Measurements from ENCODE around the gene MTUS2. TPM values are rescaled to one million over a fixed set of nuclear protein-coding genes. Genes with fewer than 3 reads are reported as not detected.

MTUS2 gene
- polyA plus RNA-seq, 2 of the 4 experiments (the other 2 are of a cell fraction) = not detected

- TF ChIP-seq ELK1 (IDR thresholded peaks at IDR 0.05; ENCODE audit: low read depth, low read length) = no peak
- no peak for TF ChIP-seq KDM1A (IDR thresholded peaks at IDR 0.05; ENCODE audit: low read depth)
- no peak for TF ChIP-seq FOXS1 (CRISPR knock-in tag; IDR thresholded peaks at IDR 0.05)
- Histone ChIP-seq H3K27ac (no peak overlapping the region), H3K9me3 (no peaks in the 10 kb centered on the region), H3K4me3 (no peak overlapping the region), H3K4me1 (no peaks in the 10 kb centered on the region), H3K4me2 (no peak overlapping the region)
- CTCF ChIA-PET = no interaction called here
- DNase-seq (ENCODE audit: low read depth in 1 of 2, low spot score in 1 of 2) = no peak
- no peak for ATAC-seq
- WGBS (ENCODE audit: missing lambda C conversion rate) = 8% methylated on average over 5 of the region's 6 CpGs
- no peak for FAIRE-seq
- POLR2A ChIA-PET = no interaction called here
Observed at GRCh38 chr13:28922341-28922740, 102.2 kb downstream of the MTUS2 start.

DNA sequence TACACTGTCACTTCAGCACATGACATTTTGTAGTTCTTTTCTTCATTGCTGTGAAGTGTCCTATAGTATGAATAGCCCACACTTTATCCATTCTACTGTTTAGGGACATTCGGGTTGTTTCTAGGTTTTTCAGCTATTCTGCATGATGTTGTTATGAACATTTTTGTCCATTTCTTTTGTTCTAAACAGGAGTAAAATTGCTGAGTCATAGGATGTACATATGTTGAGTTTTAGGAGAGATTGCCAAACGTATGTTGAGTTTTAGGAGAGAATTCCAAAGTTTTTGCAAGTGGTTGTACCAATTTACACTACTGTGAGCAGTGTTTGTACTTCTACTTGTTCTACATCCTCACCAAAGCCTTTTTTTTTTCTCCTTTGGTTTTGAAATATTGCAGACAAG, 115.0 kb downstream of the MTUS2 start:
- 46% methylated on average over 2 of the region's 2 CpGs for WGBS (ENCODE audit: missing lambda C conversion rate)

DNA sequence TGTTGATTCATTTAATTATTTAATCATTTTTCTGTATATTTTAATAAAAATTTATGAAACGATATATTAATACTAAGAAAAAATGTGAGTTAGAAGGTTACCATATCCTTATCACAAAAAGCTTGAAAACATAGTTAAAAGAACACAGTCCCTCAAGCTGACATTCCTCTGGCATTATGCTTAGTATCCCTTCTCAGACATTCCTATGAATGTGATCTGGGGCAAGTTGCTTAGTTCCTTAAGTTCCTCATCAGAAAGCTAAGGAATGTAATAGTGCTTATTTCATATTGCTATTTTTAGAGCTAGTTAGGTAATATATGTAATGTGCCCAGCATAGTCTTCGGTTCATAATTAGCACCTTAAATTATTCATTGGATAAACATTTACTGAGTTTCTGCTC, 122.8 kb downstream of the MTUS2 start:
- ATAC-seq (no peak), FAIRE-seq (no peak)
- TF ChIP-seq REST (IDR thresholded peaks at IDR 0.05) = no peak
- TF ChIP-seq POLR2A (IDR thresholded peaks at IDR 0.05; ENCODE audit: low read length) = no peak
- no peak for TF ChIP-seq TP53 (CRISPR knock-in tag; IDR thresholded peaks at IDR 0.05)
- no peak for TF ChIP-seq BHLHE40 (IDR thresholded peaks at IDR 0.05; ENCODE audit: low read depth, low read length)
- no peak for TF ChIP-seq HEYL (CRISPR knock-in tag; IDR thresholded peaks at IDR 0.05)
- no peak for TF ChIP-seq HOXA7 (CRISPR knock-in tag; IDR thresholded peaks at IDR 0.05)
- no peak for TF ChIP-seq BCL3 (IDR thresholded peaks at IDR 0.05)
- no peak for TF ChIP-seq MAZ (IDR thresholded peaks at IDR 0.05; ENCODE audit: borderline replicate concordance, low read depth, low read length)
- TF ChIP-seq HMGXB4 (CRISPR knock-in tag; IDR thresholded peaks at IDR 0.05; ENCODE audit: borderline replicate concordance) = no peak
- no peak for TF ChIP-seq TFCP2L1 (CRISPR knock-in tag; IDR thresholded peaks at IDR 0.05)
- TF ChIP-seq PHF8 (IDR thresholded peaks at IDR 0.05; ENCODE audit: borderline replicate concordance, low read depth) = no peak
- TF ChIP-seq PBX3 (IDR thresholded peaks at IDR 0.05) = no peak
- no peak for TF ChIP-seq ESRRA (IDR thresholded peaks at IDR 0.05; ENCODE audit: borderline replicate concordance, low read length)
- no peak for TF ChIP-seq NPAS2 (CRISPR knock-in tag; IDR thresholded peaks at IDR 0.05; ENCODE audit: borderline replicate concordance)
- TF ChIP-seq SMC3 (IDR thresholded peaks at IDR 0.05) = no peak
- TF ChIP-seq HES2 (IDR thresholded peaks at IDR 0.05) = no peak
- no peak for TF ChIP-seq RCOR1 (IDR thresholded peaks at IDR 0.05; ENCODE audit: low read depth, low read length)
- TF ChIP-seq, protein P1, sequence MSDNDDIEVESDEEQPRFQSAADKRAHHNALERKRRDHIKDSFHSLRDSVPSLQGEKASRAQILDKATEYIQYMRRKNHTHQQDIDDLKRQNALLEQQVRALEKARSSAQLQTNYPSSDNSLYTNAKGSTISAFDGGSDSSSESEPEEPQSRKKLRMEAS (IDR thresholded peaks at IDR 0.05) = no peak
- TF ChIP-seq, protein P2, sequence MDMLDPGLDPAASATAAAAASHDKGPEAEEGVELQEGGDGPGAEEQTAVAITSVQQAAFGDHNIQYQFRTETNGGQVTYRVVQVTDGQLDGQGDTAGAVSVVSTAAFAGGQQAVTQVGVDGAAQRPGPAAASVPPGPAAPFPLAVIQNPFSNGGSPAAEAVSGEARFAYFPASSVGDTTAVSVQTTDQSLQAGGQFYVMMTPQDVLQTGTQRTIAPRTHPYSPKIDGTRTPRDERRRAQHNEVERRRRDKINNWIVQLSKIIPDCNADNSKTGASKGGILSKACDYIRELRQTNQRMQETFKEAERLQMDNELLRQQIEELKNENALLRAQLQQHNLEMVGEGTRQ (IDR thresholded peaks at IDR 0.05) = no peak

More for the DNA sequence above, 115.0 kb downstream of the MTUS2 start:
- POLR2A ChIA-PET = no interaction called here
- ATAC-seq = no peak
- no peak for DNase-seq (ENCODE audit: low read depth in 1 of 2, low spot score in 1 of 2)
- CTCF ChIA-PET = interaction anchor here (0.6 to 0.7 kb wide), 2 partner anchors 17 kb away, joined by 3 to 4 read pairs; no protein-coding TSS in a partner anchor
- no peak overlapping the region for H3K27ac ChIP-seq
- no peak overlapping the region for H3K4me2 ChIP-seq
- TF ChIP-seq FOXS1 (CRISPR knock-in tag; IDR thresholded peaks at IDR 0.05) (no peak), MAFK (IDR thresholded peaks at IDR 0.05; ENCODE audit: partially characterized antibody) (peak; percentile 85), NFE2L2 (conservative IDR thresholded peaks at IDR 0.05; ENCODE audit: low read length) (peak; percentile 82), CBX2 (IDR thresholded peaks at IDR 0.05; ENCODE audit: borderline replicate concordance, low read depth) (no peak)
- no peak overlapping the region for H3K4me3 ChIP-seq
- no peak for FAIRE-seq
- no peaks in the 10 kb centered on the region for H3K4me1 ChIP-seq
- no peaks in the 10 kb centered on the region for H3K9me3 ChIP-seq

More for the DNA sequence above, 122.8 kb downstream of the MTUS2 start:
- Histone ChIP-seq H3K27ac (no peak overlapping the region), H3K9me3 (no peaks in the 10 kb centered on the region), H3K4me2 (no peak overlapping the region), H3K4me1 (no peaks in the 10 kb centered on the region), H3K4me3 (no peak overlapping the region)
- no peak for DNase-seq (ENCODE audit: low read depth in 1 of 2, low spot score in 1 of 2)
- ChIA-PET CTCF (no interaction called here), POLR2A (no interaction called here)
- WGBS (ENCODE audit: missing lambda C conversion rate) = 0% methylated on average over 2 of the region's 2 CpGs
